SU-DHL-6 (cell line): ENCODE results near the gene ADAMTS18.

Source experiments
- H2AFZ ChIP-seq: fragments of 200-600 bp; sonication (generic); 2 replicates; pipeline ENCODE4 v1.6.1; 2014; ENCODE audit warnings: low read depth, mild to moderate bottlenecking, moderate library complexity, mixed read lengths, antibody characterized with exemption, low read length; ENCODE audit not compliant: severe bottlenecking
- H3F3A ChIP-seq: fragments of 200-600 bp; shearing (Covaris generic); 2 replicates; pipeline ENCODE4 v1.6.0; 2016; ENCODE audit warnings: antibody characterized with exemption, mild to moderate bottlenecking; ENCODE audit not compliant: insufficient read depth
- H3K27ac ChIP-seq: fragments of 200-600 bp; sonication (generic); 2 replicates; pipeline ENCODE4 v1.5.1; 2016; ENCODE audit warnings: low read depth, mild to moderate bottlenecking, low read length, moderate library complexity, mixed read lengths
- H3K27me3 ChIP-seq: fragments of 200-600 bp; sonication (generic), shearing (Covaris generic); 2 replicates; pipeline ENCODE4 v1.6.0; 2014; ENCODE audit warnings: mild to moderate bottlenecking, low read length
- H3K36me3 ChIP-seq: fragments of 200-600 bp; sonication (generic); 2 replicates; pipeline ENCODE4 v1.6.1; 2014; ENCODE audit warnings: mild to moderate bottlenecking, low read length, mixed read lengths
- H3K4me2 ChIP-seq: fragments of 300-600, 200-600 bp; shearing (Covaris generic), sonication (generic); 2 replicates; pipeline ENCODE4 v1.6.0; 2014; ENCODE audit warnings: low read length, low read depth, mild to moderate bottlenecking; ENCODE audit not compliant: poor library complexity, severe bottlenecking
- H3K4me3 ChIP-seq: fragments of 200-600 bp; sonication (generic); 2 replicates; pipeline ENCODE4 v1.5.1; 2014; ENCODE audit warnings: antibody characterized with exemption, low read length, mild to moderate bottlenecking, mixed read lengths; ENCODE audit not compliant: insufficient read depth, poor library complexity, severe bottlenecking
- H3K79me2 ChIP-seq: fragments of 200-600 bp; sonication (generic); 2 replicates; pipeline ENCODE4 v1.6.1; 2014; ENCODE audit warnings: mild to moderate bottlenecking, low read length, moderate library complexity; ENCODE audit not compliant: insufficient read depth
- H3K9ac ChIP-seq: fragments of 200-600 bp; sonication (generic); 2 replicates; pipeline ENCODE4 v1.7.0; 2014; ENCODE audit warnings: mild to moderate bottlenecking, low read length
- H3K9me2 ChIP-seq: fragments of 200-600 bp; sonication (generic); replicated peaks from 2 replicates; pipeline ENCODE4 v1.6.1; 2014; ENCODE audit warnings: low read length; ENCODE audit not compliant: insufficient read depth
- H3K9me3 ChIP-seq: fragments of 200-600 bp; sonication (generic); 2 replicates; pipeline ENCODE4 v1.6.1; 2014; ENCODE audit warnings: low read length, mixed read lengths; ENCODE audit not compliant: insufficient read depth
- H4K20me1 ChIP-seq: fragments of 200-600 bp; sonication (generic); 2 replicates; pipeline ENCODE4 v1.6.1; 2014; ENCODE audit warnings: low read depth, mild to moderate bottlenecking, antibody characterized with exemption, low read length, moderate library complexity, mixed read lengths
- EZH2phosphoT487 ChIP-seq: fragments of 200-600 bp; sonication (generic), shearing (Covaris generic); conservative IDR thresholded peaks from 2 replicates; pipeline ENCODE4 v1.6.1; 2018; ENCODE audit warnings: mild to moderate bottlenecking, antibody characterized with exemption, low read length, moderate library complexity, mixed read lengths
- TF ChIP-seq, protein P1 (sequence below): fragments of 200-600 bp; sonication (generic); IDR thresholded peaks from one replicate; pipeline ENCODE4 v1.5.1; 2017; ENCODE audit warnings: antibody characterized with exemption, mild to moderate bottlenecking, low read length, moderate library complexity; ENCODE audit not compliant: insufficient read depth, poor library complexity, severe bottlenecking

Gene ADAMTS18

DNA sequence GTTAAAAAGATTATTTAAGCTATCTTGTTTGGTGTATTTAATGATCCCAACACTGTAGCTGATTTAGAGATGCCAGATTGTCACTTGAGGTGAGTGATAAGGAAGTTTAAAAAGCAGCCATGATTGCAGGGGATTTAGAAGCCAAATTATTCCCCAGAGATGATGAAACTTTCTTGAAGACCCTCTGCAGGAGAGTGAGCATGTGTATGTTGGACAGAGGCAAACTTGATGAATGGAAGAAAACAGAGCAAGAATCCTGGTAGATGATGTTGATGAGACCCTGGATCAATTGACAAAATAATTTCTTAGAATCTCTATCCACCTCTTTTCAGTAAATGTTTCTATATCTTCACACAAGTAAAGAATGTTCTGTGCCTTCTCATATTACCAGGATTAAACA, 14.4 kb upstream of the ADAMTS18 start:
- Histone ChIP-seq H3K36me3 (no peaks in the 10 kb centered on the region), H3K27ac (no peak overlapping the region), H3K4me2 (no peak overlapping the region), H3K9me3 (no peaks in the 10 kb centered on the region), H3K9ac (no peak overlapping the region), H4K20me1 (no peaks in the 10 kb centered on the region), H3K27me3 (no peaks in the 10 kb centered on the region), H3K79me2 (no peaks in the 10 kb centered on the region), H2AFZ (no peak overlapping the region), H3K9me2 (no peaks in the 10 kb centered on the region), H3F3A (no peaks in the 10 kb centered on the region), H3K4me3 (no peak overlapping the region)
- TF ChIP-seq EZH2phosphoT487, result no peak
- TF ChIP-seq, protein P1, sequence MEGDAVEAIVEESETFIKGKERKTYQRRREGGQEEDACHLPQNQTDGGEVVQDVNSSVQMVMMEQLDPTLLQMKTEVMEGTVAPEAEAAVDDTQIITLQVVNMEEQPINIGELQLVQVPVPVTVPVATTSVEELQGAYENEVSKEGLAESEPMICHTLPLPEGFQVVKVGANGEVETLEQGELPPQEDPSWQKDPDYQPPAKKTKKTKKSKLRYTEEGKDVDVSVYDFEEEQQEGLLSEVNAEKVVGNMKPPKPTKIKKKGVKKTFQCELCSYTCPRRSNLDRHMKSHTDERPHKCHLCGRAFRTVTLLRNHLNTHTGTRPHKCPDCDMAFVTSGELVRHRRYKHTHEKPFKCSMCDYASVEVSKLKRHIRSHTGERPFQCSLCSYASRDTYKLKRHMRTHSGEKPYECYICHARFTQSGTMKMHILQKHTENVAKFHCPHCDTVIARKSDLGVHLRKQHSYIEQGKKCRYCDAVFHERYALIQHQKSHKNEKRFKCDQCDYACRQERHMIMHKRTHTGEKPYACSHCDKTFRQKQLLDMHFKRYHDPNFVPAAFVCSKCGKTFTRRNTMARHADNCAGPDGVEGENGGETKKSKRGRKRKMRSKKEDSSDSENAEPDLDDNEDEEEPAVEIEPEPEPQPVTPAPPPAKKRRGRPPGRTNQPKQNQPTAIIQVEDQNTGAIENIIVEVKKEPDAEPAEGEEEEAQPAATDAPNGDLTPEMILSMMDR, result no peak

DNA sequence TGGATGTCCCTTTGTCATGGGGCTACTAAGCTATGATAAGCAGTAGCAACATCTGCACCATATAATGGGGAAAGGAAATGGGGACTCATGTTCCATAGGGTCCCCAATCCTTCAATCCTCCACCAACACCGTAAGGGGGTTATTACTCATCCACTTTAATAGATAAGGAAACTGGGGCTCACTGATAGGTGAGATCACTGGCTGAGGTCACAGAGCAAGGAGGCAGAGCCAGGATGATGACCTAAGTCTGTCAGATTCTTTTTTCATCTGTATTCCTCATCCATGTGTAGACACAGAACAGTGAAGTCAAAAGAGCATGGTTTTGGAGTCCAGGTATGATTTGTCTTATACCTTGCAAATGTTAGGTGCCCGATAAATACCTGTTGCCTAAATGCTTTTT, 10.5 kb upstream of the ADAMTS18 start:
- Histone ChIP-seq H3K9ac (no peak overlapping the region), H4K20me1 (no peaks in the 10 kb centered on the region), H2AFZ (no peak overlapping the region), H3F3A (no peaks in the 10 kb centered on the region), H3K4me3 (no peak overlapping the region), H3K9me3 (no peaks in the 10 kb centered on the region), H3K79me2 (no peaks in the 10 kb centered on the region), H3K36me3 (no peaks in the 10 kb centered on the region), H3K9me2 (no peaks in the 10 kb centered on the region), H3K27me3 (no peaks in the 10 kb centered on the region), H3K4me2 (no peak overlapping the region), H3K27ac (no peak overlapping the region)
- TF ChIP-seq EZH2phosphoT487, result no peak
- TF ChIP-seq, protein P1, result no peak

DNA sequence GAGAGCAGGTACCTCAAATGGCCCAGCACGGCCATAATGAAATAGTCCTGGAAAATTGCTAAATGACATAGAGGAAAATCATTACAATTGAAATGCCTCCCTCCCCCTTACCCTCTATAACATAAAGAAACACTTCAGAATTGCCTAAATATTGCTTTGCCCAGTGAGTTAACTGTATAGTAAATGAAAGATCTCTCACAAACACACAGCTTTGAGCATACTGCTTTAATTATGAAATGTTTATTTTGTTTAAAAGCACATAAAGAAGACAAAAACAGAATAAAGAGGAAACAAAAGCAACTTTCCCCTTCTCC, 9.3 kb upstream of the ADAMTS18 start:
- H3K4me2 ChIP-seq, result no peak overlapping the region
- no peaks in the 10 kb centered on the region for H4K20me1 ChIP-seq
- no peak overlapping the region for H2AFZ ChIP-seq
- no peaks in the 10 kb centered on the region for H3K36me3 ChIP-seq
- H3K27me3 ChIP-seq, result no peaks in the 10 kb centered on the region
- no peak overlapping the region for H3K4me3 ChIP-seq
- no peak overlapping the region for H3K27ac ChIP-seq
- H3F3A ChIP-seq, result no peaks in the 10 kb centered on the region
- H3K9ac ChIP-seq, result no peak overlapping the region
- no peaks in the 10 kb centered on the region for H3K9me2 ChIP-seq
- TF ChIP-seq EZH2phosphoT487, result no peak
- TF ChIP-seq, protein P1, result no peak
- H3K79me2 ChIP-seq, result no peaks in the 10 kb centered on the region
- H3K9me3 ChIP-seq, result no peaks in the 10 kb centered on the region
